GM18502 (cell line): Measurements from ENCODE around the gene ECE2.
"Not testable (repeated sequence)": the region's sequence is repeated elsewhere in the genome, so short reads cannot be mapped to it uniquely, and the experiment has no call there.

Experiments used
- ATAC-seq: cut with Tn5 transposase; IDR thresholded peaks from one replicate; pipeline ENCODE4 v1.9.1; 2021; ENCODE audit warnings: mild to moderate bottlenecking; ENCODE audit not compliant: unreplicated experiment, poor library complexity

Gene ECE2

GRCh38 chr3:184333700-184334099 is 57.9 kb downstream of the ECE2 start:
- ATAC-seq = no peak

- ATAC-seq = no peak
Observed at GRCh38 chr3:184334470-184335158, 58.8 kb downstream of the ECE2 start.

GRCh38 chr3:184335291-184335660 is 59.5 kb downstream of the ECE2 start:
- no peak for ATAC-seq

GRCh38 chr3:184335661-184336546 is 60.1 kb downstream of the ECE2 start:
- peak; percentile 74 for ATAC-seq

- ATAC-seq = no peak
Observed at GRCh38 chr3:184336547-184337398, 61.0 kb downstream of the ECE2 start.

GRCh38 chr3:184337399-184337714 is 61.5 kb downstream of the ECE2 start, which contains the start of gene FAM131A:
Gene FAM131A, plus strand, starts transcription at chr3:184337600. Its CDS starts 31 bp downstream, at chr3:184337631.
- ATAC-seq = no peak

- ATAC-seq = no peak
Observed at GRCh38 chr3:184337981-184338380, 62.2 kb downstream of the ECE2 start.

GRCh38 chr3:184338511-184338945 is 62.7 kb downstream of the ECE2 start:
- no peak for ATAC-seq

GRCh38 chr3:184339001-184339400 is 63.2 kb downstream of the ECE2 start:
- ATAC-seq = no peak

DNA sequence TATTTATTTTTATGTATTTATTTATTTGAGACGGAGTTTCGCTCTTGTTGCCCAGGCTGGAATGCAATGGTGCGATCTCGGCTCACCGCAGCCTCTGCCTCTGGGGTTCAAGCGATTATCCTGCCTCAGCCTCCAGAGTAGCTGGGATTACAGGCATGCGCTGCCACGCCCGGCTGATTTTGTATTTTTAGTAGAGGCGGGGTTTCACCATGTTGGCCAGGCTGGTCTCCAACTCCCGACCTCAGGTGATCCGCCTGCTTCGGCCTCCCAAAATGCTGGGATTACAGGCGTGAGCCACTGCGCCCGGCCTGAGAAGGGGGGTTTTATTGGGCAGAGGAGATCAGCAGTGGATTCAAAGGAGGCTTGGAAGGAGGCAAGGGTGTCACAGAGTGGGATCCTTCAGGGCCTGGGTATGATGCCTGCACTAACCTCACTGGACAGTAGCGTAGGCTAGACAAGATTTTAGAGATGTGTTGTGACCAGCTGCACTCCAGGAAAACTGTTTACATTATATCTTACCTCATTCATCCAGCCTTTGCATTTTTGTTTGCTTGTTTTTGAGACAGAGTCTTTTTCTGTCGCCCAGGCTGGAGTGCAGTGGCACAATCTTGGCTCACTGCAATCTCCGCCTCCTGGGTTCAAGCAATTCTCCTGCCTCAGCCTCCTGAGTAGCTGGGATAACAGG is 63.8 kb downstream of the ECE2 start:
- not testable (repeated sequence) for ATAC-seq

DNA sequence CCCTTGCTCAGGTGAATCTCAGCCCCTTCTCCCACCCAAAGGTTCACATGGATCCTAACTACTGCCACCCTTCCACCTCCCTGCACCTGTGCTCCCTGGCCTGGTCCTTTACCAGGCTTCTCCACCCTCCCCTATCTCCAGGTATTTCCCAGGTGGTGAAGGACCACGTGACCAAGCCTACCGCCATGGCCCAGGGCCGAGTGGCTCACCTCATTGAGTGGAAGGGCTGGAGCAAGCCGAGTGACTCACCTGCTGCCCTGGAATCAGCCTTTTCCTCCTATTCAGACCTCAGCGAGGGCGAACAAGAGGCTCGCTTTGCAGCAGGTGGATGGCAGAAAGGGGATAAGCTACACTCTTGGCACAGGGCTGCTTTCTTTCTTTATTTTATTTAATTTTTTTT is 66.1 kb downstream of the ECE2 start:
- no peak for ATAC-seq
